ENCODE measurements around the gene TMEM267.
"Not testable (repeated sequence)": the region's sequence is repeated elsewhere in the genome, so short reads cannot be mapped to it uniquely, and the experiment has no call there.

The TMEM267 gene

DNA sequence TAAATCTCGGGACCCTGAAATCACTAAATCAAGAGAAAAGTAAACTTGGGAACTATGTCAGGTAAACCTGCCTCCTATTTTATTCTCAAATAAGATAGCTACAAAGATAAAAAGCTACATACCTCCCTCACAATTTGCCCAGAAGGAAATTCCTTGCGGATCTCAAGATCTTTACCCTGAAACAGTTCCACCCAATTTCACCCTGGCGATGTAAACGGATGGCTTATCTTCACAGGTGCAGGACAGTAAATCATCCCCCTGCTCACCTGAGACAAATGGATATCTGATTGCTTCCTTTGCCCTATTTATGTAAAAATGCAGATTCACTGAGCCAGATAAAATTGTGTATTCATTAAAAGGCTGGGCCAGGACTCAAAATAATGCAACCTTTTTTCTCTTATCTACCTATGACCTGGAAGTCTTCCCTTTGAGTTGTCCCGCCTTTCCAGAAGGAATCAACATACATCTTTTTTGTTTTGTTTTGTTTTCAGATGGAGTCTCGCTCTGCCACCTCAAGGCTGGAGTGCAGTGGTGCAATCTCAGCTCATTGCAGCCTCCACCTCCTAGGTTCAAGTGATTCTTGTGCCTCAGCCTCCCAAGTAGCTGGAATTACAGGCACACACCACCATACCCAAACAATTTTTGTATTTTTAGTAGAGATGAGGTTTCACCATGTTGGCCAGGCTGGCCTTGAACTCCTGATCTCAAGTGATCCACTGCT is 13.8 kb downstream of the TMEM267 start:
- no peak overlapping the region for H3K27ac Mint-ChIP-seq
- no peaks in the 10 kb centered on the region for H3K27me3 Mint-ChIP-seq (ENCODE audit: low read depth)
- H3K9me3 Mint-ChIP-seq, result peaks cover 69% of the 10 kb centered on the region
- H3K4me1 Mint-ChIP-seq, result no peaks in the 10 kb centered on the region
- H3K36me3 Mint-ChIP-seq (ENCODE audit: low read depth), result peaks cover 85% of the 10 kb centered on the region
- no peak for TF ChIP-seq CTCF (IDR thresholded peaks at IDR 0.05; ENCODE audit: unreplicated experiment in 3 of 3)
- no peak overlapping the region for H3K4me3 Mint-ChIP-seq

DNA sequence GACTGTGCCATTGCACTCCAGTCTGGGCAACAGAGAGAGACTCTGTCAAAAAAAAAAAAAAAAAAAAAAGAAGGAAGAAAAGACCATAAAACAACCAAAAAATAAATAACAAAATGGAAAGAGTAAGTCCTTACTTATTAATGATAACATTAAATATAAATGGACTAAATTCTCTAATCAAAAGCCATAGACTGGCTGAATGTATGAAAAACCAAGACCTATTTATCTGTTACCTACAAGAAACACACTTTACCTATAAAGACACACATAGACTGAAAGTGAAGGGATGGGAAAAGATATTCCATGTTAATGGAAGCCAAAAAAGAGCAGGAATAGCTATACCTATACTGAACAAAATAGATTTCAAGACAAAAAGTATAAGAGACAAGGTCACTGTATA is 16.6 kb downstream of the TMEM267 start:
- H3K27ac Mint-ChIP-seq, result no peak overlapping the region
- H3K9me3 Mint-ChIP-seq, result peaks cover 67% of the 10 kb centered on the region
- H3K4me1 Mint-ChIP-seq, result no peaks in the 10 kb centered on the region
- H3K4me3 Mint-ChIP-seq, result no peak overlapping the region
- H3K36me3 Mint-ChIP-seq (ENCODE audit: low read depth), result peaks cover 82% of the 10 kb centered on the region
- no peaks in the 10 kb centered on the region for H3K27me3 Mint-ChIP-seq (ENCODE audit: low read depth)
- TF ChIP-seq CTCF (IDR thresholded peaks at IDR 0.05; ENCODE audit: unreplicated experiment in 3 of 3), result no peak

GRCh38 chr5:43465455-43465854 is 18.2 kb downstream of the TMEM267 start:
- not testable (repeated sequence) for H3K27me3 Mint-ChIP-seq (ENCODE audit: low read depth); H3K4me3 Mint-ChIP-seq; H3K4me1 Mint-ChIP-seq; H3K27ac Mint-ChIP-seq
- Mint-ChIP-seq H3K9me3 (peaks cover 59% of the 10 kb centered on the region), H3K36me3 (ENCODE audit: low read depth) (peaks cover 79% of the 10 kb centered on the region)

- TF ChIP-seq CTCF (IDR thresholded peaks at IDR 0.05; ENCODE audit: unreplicated experiment in 3 of 3), result no peak
- H3K27me3 Mint-ChIP-seq (ENCODE audit: low read depth), result no peaks in the 10 kb centered on the region
- no peaks in the 10 kb centered on the region for H3K4me1 Mint-ChIP-seq
- H3K9me3 Mint-ChIP-seq, result peaks cover 47% of the 10 kb centered on the region
- no peak overlapping the region for H3K4me3 Mint-ChIP-seq
- peaks cover 68% of the 10 kb centered on the region for H3K36me3 Mint-ChIP-seq (ENCODE audit: low read depth)
- H3K27ac Mint-ChIP-seq, result no peak overlapping the region
Observed at GRCh38 chr5:43461066-43461465, 22.6 kb downstream of the TMEM267 start.

DNA sequence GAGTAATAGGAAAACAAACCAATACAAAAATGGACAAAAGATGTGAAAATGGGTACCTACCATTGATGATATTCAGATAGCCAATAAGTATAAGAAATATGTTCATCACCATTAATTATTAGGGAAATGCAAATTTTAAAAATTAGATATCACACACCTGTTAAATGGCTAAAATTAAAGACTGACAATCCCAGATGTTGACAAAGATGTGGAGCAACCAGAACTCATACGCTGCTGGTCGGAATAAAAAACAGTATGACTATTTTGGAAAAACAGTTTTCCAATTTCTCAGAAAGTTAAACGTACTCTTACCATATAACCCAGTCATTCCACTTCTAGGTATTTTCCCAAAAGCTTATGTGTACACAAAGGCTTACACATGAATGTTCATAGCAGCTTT is 27.1 kb downstream of the TMEM267 start:
- Mint-ChIP-seq H3K27ac (no peak overlapping the region), H3K4me1 (no peaks in the 10 kb centered on the region), H3K27me3 (ENCODE audit: low read depth) (no peaks in the 10 kb centered on the region), H3K36me3 (ENCODE audit: low read depth) (peaks cover 53% of the 10 kb centered on the region), H3K4me3 (no peak overlapping the region), H3K9me3 (peaks cover 30% of the 10 kb centered on the region)
- TF ChIP-seq CTCF (IDR thresholded peaks at IDR 0.05; ENCODE audit: unreplicated experiment in 3 of 3), result no peak

GRCh38 chr5:43441575-43441974 is 42.1 kb downstream of the TMEM267 start:
- Mint-ChIP-seq H3K9me3 (peaks cover 46% of the 10 kb centered on the region), H3K36me3 (ENCODE audit: low read depth) (peaks cover 47% of the 10 kb centered on the region)
- H3K4me3 Mint-ChIP-seq; H3K4me1 Mint-ChIP-seq; H3K27ac Mint-ChIP-seq; H3K27me3 Mint-ChIP-seq (ENCODE audit: low read depth): not testable (repeated sequence)

GRCh38 chr5:43437062-43437660 is 46.5 kb downstream of the TMEM267 start:
- peaks cover 9% of the 10 kb centered on the region for H3K4me1 Mint-ChIP-seq
- peaks cover 29% of the 10 kb centered on the region for H3K9me3 Mint-ChIP-seq
- no peak for TF ChIP-seq CTCF (IDR thresholded peaks at IDR 0.05; ENCODE audit: unreplicated experiment in 3 of 3)
- H3K27ac Mint-ChIP-seq, result no peak overlapping the region
- H3K27me3 Mint-ChIP-seq (ENCODE audit: low read depth), result no peaks in the 10 kb centered on the region
- H3K36me3 Mint-ChIP-seq (ENCODE audit: low read depth), result peaks cover 20% of the 10 kb centered on the region
- H3K4me3 Mint-ChIP-seq, result no peak overlapping the region
